ENCODE results near the gene DCLK2. TPM values are rescaled to one million over a fixed set of nuclear protein-coding genes. Genes with fewer than 3 reads are reported as not detected.

The DCLK2 gene
- total and polyA plus RNA-seq, 2 of the 13 experiments (the other 11 are each of a cell fraction or from before 2014, with no cell fraction given): not detected

DNA sequence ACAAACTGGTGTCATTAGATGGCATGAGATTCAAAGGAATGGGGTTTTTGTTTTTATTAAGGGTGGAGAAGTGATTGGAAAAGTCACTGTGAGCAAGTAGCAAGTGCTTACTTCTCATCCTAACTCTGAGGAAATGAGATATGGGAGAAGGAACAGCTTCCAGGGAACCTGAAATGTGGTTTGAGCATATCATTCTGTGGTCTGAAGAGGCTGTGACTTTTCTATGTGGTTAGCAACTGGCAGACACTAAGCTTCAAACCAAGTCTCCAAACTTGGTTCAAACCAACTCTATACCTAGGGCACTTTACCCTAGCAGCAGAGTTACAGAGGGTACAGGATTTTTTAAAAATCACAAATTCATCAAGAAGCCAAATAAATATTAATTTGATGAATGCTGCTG, 58.2 kb downstream of the DCLK2 start (continued):
- no peak for TF ChIP-seq ZNF713 (CRISPR knock-in tag; IDR thresholded peaks at IDR 0.05)
- no peak for TF ChIP-seq ZBTB43 (CRISPR knock-in tag; conservative IDR thresholded peaks at IDR 0.05)
- no peak for TF ChIP-seq ZNF775 (CRISPR knock-in tag; IDR thresholded peaks at IDR 0.05; ENCODE audit: borderline replicate concordance)
- no peak for TF ChIP-seq ZFYVE20 (CRISPR knock-in tag; IDR thresholded peaks at IDR 0.05; ENCODE audit: borderline replicate concordance, low read depth)
- TF ChIP-seq TBL1XR1 (IDR thresholded peaks at IDR 0.05; ENCODE audit: borderline replicate concordance, low read length, partially characterized antibody): no peak

- ChIA-PET CTCF (ENCODE audit: low intra/inter-chr PET ratio, low total read pairs) (no interaction called here), POLR2A (no interaction called here)
- Histone ChIP-seq H3K9me3 (ENCODE audit: low read length) (no peaks in the 10 kb centered on the region), H3K9ac (ENCODE audit: insufficient read depth, low read depth, low read length) (no peak overlapping the region), H3K4me2 (ENCODE audit: low read depth, low read length) (no peak overlapping the region), H4K20me1 (ENCODE audit: insufficient read depth, low read length) (no peaks in the 10 kb centered on the region), H3K79me2 (ENCODE audit: insufficient read depth, low read length) (no peaks in the 10 kb centered on the region), H3K4me1 (ENCODE audit: insufficient read depth, low read length) (no peaks in the 10 kb centered on the region), H2AFZ (ENCODE audit: low read length) (no peak overlapping the region), H3K4me3 (replicated peaks in 1 of 3; ENCODE audit: insufficient read depth in 1 of 3, low read depth in 2 of 3, low read length in 3 of 3) (no peak overlapping the region), H3K27me3 (ENCODE audit: control insufficient read depth in 1 of 2, insufficient read depth in 2 of 2, low read length in 2 of 2) (no peaks in the 10 kb centered on the region), H3K36me3 (replicated peaks in 1 of 2; ENCODE audit: control insufficient read depth in 1 of 2, insufficient read depth in 2 of 2, low read length in 2 of 2) (no peaks in the 10 kb centered on the region), H3K27ac (ENCODE audit: extremely low read length, insufficient read depth, low read length) (no peak overlapping the region)
- 21% methylated on average over 4 of the region's 4 CpGs for WGBS (ENCODE audit: low lambda C conversion rate)
- intact Hi-C loops (cut with micrococcal nuclease; ENCODE audit: unreplicated experiment): no loop called here
- in situ Hi-C loops (cut with HindIII; ENCODE audit: extremely low pct_ligation_motif_present, low pct_unique_long_range_greater_than_20kb): no loop called here
- no TSS peak for BruUV-seq (replicated peaks)
- FAIRE-seq (no peak), DNase-seq (ENCODE audit: low spot score) (no peak), ATAC-seq (no peak)
- TF ChIP-seq NRL (CRISPR knock-in tag; IDR thresholded peaks at IDR 0.05; ENCODE audit: borderline replicate concordance) (no peak), CBX5 (CRISPR knock-in tag; IDR thresholded peaks at IDR 0.05; ENCODE audit: borderline replicate concordance) (no peak), ZNF75D (CRISPR knock-in tag; IDR thresholded peaks at IDR 0.05; ENCODE audit: borderline replicate concordance) (no peak), DMTF1 (CRISPR knock-in tag; IDR thresholded peaks at IDR 0.05) (no peak), CCDC6 (CRISPR knock-in tag; IDR thresholded peaks at IDR 0.05) (no peak), ZBTB43 (CRISPR knock-in tag; conservative IDR thresholded peaks at IDR 0.05) (no peak), MEIS2 (CRISPR knock-in tag; IDR thresholded peaks at IDR 0.05) (no peak), ZFP91 (CRISPR knock-in tag; IDR thresholded peaks at IDR 0.05; ENCODE audit: borderline replicate concordance) (no peak)
- TF ChIP-seq, protein P1, sequence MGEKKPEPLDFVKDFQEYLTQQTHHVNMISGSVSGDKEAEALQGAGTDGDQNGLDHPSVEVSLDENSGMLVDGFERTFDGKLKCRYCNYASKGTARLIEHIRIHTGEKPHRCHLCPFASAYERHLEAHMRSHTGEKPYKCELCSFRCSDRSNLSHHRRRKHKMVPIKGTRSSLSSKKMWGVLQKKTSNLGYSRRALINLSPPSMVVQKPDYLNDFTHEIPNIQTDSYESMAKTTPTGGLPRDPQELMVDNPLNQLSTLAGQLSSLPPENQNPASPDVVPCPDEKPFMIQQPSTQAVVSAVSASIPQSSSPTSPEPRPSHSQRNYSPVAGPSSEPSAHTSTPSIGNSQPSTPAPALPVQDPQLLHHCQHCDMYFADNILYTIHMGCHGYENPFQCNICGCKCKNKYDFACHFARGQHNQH (CRISPR knock-in tag; IDR thresholded peaks at IDR 0.05): no peak
- TF ChIP-seq, protein P2, sequence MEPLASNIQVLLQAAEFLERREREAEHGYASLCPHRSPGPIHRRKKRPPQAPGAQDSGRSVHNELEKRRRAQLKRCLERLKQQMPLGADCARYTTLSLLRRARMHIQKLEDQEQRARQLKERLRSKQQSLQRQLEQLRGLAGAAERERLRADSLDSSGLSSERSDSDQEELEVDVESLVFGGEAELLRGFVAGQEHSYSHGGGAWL (CRISPR knock-in tag; IDR thresholded peaks at IDR 0.05): no peak
Observed at GRCh38 chr4:150139297-150139865, 61.1 kb downstream of the DCLK2 start.
